GM21717 (cell line): ENCODE measurements around the gene KBTBD13.
"Not testable (repeated sequence)": the region's sequence is repeated elsewhere in the genome, so short reads cannot be mapped to it uniquely, and the experiment has no call there.

Experiments used
- ATAC-seq: cut with Tn5 transposase; IDR thresholded peaks from one replicate; pipeline ENCODE4 v1.9.1; 2021; ENCODE audit warnings: mild to moderate bottlenecking, moderate library complexity; ENCODE audit not compliant: unreplicated experiment

The KBTBD13 gene

GRCh38 chr15:65087873-65088642, 11.5 kb downstream of the KBTBD13 start:
- ATAC-seq: no peak

- no peak for ATAC-seq
Observed at GRCh38 chr15:65088643-65089021, 12.1 kb downstream of the KBTBD13 start.

DNA sequence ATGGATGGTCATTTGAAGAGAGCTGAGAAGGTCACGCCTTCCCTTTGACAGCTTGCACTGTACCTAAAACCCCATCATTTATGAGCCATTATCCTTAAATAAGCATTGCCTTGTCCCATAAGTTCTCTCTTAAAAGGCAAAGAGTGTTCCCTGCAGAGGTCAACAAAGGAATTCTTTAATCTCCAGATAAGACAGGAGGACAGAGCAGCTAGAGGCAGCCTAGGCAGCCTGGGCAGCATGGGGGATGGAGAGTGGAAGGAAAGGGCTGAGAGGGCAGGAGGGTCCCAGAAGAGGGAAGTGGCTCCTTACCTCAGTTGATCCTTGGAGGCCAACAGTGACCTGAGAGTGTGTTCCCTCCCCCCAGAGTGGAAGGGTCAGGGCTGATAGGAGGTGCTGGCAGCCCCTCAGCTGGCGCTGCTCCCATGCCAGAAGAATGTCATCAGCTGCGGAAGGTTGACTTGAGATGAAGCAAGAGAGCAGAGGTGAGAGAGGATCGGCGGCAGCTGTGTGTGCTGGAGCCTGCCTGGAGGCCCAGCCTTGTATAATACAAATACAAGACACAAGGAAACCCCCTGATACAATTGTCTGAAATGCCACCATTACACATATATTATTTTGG, 12.8 kb downstream of the KBTBD13 start:
- no peak for ATAC-seq

DNA sequence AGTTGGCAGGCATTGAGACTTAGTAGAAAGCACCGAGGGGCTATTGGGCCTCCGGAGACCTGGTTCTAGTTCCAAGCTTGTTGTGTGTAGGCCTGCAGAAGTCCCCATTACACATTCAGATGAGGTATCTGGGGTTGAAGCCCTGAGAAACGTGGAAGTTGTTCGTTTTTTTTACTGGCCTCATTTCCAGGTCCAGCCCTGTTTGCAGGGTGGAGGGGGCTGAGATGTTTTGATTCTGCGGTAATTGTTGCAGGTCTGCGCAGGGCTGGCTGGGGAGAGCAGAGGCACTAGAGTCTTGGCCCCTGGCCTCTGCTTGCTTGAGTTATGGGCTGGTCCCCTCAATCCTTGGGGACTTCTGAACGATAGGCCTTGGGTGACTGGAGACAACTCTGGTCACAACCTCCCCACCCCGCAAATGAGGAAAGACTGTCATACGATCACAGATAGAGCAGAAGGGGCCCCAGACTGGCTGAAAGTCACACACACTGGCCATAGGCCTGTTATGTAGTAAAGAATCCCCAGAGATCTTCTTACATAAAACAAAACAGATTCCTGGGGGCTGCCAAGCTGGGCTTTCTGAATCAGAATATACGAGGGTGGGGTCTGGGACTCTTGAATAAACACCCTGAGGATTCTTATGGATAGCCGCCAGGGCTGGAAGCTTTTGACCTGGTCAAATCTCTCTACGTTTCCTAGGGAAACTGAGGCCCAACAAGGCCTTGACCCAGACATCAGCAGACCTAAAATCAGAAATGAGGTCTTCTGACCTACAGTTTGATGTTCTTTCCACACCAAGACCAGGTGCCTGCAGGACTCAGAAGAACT, 15.6 kb downstream of the KBTBD13 start:
- no peak for ATAC-seq

DNA sequence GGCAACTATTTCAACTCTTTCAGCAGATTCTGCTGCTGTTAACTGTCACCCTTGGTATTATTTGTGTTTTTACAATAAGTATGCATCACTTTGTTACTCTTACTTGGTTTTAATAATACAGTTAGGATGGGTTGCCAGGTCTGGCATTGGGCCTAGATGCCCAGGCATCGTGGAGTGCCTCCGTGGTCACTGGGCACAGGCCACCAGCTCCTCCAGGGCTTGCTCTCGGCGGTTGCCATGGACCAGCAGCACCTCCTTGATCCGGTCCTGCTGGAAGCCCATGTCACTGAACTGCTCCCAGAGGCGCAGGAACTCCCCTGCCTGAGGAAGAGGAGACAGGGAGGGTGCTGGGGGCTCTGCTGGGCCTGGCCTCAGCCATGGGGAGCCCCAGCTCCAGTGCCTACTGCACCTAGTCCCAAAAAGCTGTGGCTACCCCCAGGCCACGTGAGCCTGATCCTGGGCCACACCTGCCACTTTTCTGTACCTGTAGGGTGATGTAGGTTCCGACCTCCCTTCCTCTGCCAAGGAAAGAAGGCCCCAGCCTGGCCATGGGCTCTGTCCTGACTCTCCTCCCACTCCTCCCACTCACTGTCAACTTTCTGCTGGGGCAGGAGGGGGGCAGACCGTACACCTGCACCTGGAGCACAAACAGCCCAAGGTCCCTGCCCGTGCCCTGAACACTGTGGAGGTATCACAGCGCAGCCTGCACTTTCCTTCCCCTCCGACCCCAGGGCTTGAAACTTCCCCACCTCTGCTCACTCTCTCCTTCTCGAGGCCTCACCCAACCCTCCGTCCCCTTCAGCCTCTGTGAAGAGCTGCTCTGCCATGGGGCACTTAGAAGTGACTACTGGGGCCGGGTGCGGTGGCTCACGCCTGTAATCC, 16.6 kb downstream of the KBTBD13 start:
- ATAC-seq: no peak

DNA sequence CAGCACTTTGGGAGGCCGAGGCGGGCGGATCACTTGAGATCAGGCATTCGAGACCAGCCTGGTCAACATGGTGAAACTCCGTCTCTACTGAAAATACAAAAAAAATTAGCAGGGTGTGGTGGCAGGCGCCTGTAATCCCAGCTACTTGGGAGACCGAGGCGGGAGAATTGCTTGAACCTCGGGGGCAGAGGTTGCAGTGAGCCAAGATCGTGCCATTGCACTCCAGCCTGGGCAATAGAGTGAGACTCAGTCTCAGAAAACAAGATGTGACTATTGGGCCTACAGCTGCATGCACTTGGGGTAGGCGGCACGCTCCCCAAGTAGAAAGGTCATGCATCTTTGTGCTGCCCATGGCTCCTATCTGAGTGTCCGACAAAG, 17.2 kb downstream of the KBTBD13 start:
- ATAC-seq: not testable (repeated sequence)

GRCh38 chr15:65094294-65094995, 17.9 kb downstream of the KBTBD13 start:
- ATAC-seq: no peak

- no peak for ATAC-seq
Observed at GRCh38 chr15:65095011-65095746, 18.6 kb downstream of the KBTBD13 start.

DNA sequence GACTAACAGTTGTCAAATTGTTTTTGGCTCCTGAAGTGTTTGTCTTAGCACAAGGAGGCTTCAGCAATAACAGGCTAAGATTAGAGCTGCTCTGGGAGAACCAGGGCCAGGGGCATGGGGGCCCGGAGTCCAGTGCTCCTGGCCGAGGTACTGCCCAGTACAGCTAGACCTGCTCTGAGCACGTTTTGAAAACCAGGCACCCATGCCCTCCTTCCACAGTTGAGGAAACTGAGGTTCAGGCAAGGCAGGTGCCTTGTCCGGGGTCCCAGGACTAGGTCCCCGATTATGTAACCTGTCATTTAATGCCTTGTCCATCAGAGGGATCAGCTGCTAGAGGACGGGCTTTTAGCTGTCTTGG, 19.2 kb downstream of the KBTBD13 start:
- ATAC-seq: no peak

DNA sequence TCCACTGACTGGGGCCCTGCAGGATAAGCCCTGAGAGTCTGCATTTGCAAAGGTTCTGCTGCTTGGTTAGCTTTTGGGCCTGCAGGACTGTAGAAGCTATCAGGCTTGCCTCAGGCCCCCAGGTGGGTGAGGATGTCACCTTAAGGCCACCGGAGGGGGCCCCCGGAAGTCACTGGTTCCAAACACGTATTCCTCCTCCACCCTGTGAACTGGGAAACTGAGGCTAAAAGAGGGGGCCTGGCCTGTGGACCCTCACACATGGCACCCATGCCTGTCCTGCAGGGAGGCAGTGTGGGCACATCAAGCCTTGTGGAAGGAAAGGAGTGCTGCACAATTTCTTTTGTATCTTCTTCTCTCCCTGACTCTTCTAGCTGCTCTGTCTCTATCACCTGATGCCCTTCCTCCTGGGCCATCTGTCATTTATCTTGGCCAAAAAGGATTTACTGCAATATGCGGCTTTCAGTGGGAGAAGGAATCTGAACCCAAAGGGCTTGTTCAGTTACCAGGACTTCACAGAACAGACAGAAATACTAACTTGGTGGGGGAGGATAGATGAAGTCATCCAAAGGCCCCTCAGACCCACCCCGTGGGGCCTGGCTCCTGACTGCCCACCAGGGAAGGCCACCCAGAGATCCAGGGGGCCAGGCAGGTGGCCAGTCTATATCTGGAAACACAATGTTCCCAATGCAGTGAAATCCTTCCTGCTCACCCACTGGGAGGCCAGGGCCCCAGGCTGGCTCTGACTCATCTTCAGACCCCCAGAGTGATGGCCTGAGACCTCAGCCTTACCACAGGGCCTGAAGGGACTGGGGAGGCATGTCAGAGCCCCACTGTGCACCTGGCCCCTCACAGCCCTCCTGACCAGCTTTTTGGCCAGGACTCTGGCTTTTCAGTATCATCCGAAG, 20.2 kb downstream of the KBTBD13 start:
- ATAC-seq: no peak

DNA sequence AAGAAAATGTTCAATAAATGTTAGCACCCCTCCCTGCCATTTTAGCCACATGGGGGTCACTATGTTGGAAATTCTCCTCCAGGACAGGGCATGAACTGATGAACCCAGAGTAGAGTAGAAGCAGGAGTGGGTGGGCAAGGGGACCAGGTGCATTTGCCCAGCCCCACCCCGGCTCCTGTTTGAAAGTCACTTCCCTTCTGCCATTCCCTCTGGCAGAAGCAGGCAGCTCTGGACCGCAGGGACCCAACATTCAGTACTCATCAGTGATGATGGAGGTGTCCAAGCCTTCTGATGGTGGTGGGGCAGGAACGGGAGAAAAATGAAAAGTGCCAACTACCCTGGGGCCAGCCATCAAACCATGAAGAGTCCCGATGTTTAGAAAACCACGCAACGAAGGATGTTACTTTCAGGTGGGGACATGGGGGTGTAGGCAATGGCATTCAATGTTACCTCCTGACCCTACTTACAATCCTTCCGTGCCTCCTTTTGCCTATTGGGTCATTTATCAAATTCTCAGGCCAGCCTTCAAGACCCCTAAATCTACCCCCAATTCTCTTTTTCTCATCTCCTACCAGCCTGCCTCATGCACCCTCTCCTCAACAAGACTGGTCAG, 21.2 kb downstream of the KBTBD13 start:
- ATAC-seq: no peak

DNA sequence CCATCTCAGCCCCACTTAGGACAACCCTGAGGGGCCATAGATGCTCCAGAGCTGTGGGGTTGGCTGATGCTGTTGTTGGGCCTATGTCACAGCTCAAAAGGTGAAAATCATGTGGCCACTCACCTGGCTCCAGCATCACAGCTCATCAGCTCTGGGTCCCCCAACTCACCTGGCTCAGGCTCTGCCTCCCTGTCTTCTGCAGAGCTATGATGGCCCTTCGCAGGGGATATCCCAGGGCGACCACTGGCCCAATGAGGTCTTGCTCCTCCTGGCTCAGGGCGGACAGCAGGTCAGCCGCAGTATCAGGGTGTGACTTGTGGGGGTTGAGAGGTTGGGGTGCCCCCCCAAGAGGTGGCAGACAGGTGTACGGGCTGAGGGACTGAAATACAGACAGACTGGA, 22.8 kb downstream of the KBTBD13 start:
- no peak for ATAC-seq

GRCh38 chr15:65099801-65100200, 23.3 kb downstream of the KBTBD13 start:
- not testable (repeated sequence) for ATAC-seq

GRCh38 chr15:65100442-65100841, 23.9 kb downstream of the KBTBD13 start:
- no peak for ATAC-seq

DNA sequence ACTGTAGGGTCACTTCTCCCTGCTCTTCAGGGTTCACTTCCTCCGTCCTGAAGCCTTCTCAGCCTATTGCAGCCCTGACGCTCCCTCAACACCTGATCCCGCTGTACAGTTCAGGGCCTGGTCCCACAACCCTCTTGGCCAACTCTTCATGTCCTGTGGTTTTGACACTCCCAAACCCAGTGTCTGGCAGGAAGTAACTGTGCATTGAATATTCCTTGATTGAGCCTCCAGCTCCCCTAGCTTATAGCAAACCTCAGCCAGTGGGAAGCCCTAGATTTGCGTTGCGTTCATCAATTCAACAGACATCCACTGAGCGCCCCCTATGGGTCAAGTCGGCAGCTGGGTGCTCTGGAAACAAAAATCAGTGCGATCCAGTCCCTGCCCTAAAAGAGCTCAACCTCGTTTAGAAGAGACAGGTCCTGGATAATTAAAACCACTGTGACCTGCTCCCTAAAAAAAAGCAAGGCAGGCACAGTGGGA, 24.9 kb downstream of the KBTBD13 start:
- ATAC-seq: no peak

- ATAC-seq: no peak
Observed at GRCh38 chr15:65101891-65102708, 25.6 kb downstream of the KBTBD13 start.

DNA sequence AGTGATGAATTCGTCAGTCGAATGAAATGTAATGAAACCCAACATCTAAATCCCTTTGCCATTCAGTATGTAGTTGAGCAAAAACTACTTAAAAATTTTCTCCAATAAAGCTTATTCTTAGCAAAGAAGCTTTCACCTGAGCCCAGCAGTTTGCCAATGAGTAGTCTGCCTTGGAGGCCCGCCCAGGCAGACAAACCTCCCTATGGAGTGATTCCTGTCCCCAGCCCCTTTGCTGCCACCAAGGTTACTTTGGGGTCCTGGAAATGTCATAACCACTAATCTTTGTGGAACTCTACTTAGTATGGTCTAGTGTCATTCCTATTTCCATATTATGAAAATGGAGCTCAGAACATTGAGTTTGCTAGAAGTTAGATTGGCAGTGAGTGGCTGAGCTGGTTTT, 26.4 kb downstream of the KBTBD13 start:
- ATAC-seq: no peak
